ENCODE measurements around the gene CRTAC1.

Gene CRTAC1

DNA sequence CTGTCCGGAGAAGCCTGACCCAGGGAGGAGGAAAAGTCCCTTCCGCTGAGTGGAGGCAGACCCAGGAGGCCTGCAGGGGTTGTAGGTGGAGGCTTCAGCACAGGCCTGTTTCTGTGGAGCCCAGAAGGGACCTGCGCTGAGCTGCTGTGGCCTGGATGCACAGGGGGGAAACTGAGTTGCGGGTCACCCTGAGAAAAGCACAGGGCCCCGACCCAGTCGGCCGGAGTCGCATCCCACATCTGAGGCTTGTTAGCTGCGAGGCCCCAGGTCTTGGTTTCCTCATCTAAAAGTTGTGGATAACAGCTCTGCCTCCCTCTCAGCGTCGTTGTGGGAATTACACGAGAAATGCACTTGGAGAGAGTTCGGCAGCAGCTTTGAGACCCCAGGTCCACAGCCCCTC, 104.4 kb downstream of the CRTAC1 start:
- ChIA-PET POLR2A (no interaction called here), CTCF (no interaction called here)
- no peaks in the 10 kb centered on the region for H3K4me1 ChIP-seq (ENCODE audit: control extremely low read depth in 1 of 4, control insufficient read depth in 4 of 4, insufficient read depth in 4 of 4, low read length in 3 of 4)
- H3K4me3 ChIP-seq (ENCODE audit: control insufficient read depth in 1 of 7, extremely low read depth in 1 of 7, insufficient read depth in 4 of 7, low read depth in 2 of 7, low read length in 6 of 7), result no peak overlapping the region
- WGBS (ENCODE audit: insufficient coverage), result 88% methylated on average over 11 of the region's 13 CpGs
- H3K27ac ChIP-seq (ENCODE audit: insufficient read depth in 1 of 2, low read depth in 1 of 2, low read length in 2 of 2, poor library complexity in 1 of 2, severe bottlenecking in 2 of 2), result no peak overlapping the region
- no peaks in the 10 kb centered on the region for H3K9me3 ChIP-seq (ENCODE audit: control extremely low read depth in 1 of 5, control insufficient read depth in 4 of 5, insufficient read depth in 2 of 5, low read depth in 1 of 5, low read length in 4 of 5)
- peaks cover 0 to 85% (median 22%) of the 10 kb centered on the region in 5 experiments for H3K27me3 ChIP-seq (replicated peaks in 2 of 5; ENCODE audit: control insufficient read depth in 4 of 5, insufficient read depth in 5 of 5, low read length in 4 of 5)
- no peak for DNase-seq
- H3K36me3 ChIP-seq (ENCODE audit: control insufficient read depth in 4 of 4, insufficient read depth in 4 of 4, low read length in 3 of 4), result no peaks in the 10 kb centered on the region

DNA sequence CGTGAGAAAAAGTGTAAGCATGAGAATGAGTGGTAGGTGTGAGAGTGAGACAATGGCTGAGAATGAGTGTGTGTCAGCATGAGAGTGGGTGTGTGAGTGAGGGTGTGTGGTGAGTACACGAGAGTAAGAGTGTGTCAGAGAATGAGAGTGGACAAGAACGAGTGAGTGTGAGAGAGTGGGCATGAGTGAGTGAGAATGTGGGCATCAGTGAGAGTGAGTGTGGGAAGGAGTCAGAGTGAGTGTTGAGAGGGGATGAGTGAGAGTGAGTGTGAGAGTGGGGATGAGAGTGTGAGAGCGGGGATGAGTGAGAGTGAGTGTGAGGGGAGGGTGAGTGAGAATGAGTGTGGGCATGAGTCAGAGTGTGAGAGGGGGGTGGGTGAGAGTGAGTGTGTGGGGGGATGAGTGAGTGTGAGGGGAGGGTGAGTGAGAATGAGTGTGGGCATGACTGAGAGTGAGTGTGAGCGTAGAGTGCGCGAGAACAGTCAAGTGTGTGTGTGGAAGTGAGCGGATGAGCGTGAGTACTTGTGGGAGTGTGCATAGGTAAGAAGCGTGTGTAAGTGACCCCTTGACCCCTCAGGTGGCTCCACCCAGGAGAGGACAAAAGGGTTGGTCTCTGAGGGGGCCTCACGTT, 105.0 kb downstream of the CRTAC1 start:
- ChIA-PET CTCF (no interaction called here), POLR2A (no interaction called here)
- DNase-seq, result no peak
- Histone ChIP-seq H3K9me3 (ENCODE audit: control extremely low read depth in 1 of 5, control insufficient read depth in 4 of 5, insufficient read depth in 2 of 5, low read depth in 1 of 5, low read length in 4 of 5) (no peaks in the 10 kb centered on the region), H3K27me3 (replicated peaks in 2 of 5; ENCODE audit: control insufficient read depth in 4 of 5, insufficient read depth in 5 of 5, low read length in 4 of 5) (peaks cover 0 to 89% (median 26%) of the 10 kb centered on the region in 5 experiments), H3K4me3 (ENCODE audit: control insufficient read depth in 1 of 7, extremely low read depth in 1 of 7, insufficient read depth in 4 of 7, low read depth in 2 of 7, low read length in 6 of 7) (no peak overlapping the region), H3K36me3 (ENCODE audit: control insufficient read depth in 4 of 4, insufficient read depth in 4 of 4, low read length in 3 of 4) (no peaks in the 10 kb centered on the region), H3K4me1 (ENCODE audit: control extremely low read depth in 1 of 4, control insufficient read depth in 4 of 4, insufficient read depth in 4 of 4, low read length in 3 of 4) (no peaks in the 10 kb centered on the region), H3K27ac (ENCODE audit: insufficient read depth in 1 of 2, low read depth in 1 of 2, low read length in 2 of 2, poor library complexity in 1 of 2, severe bottlenecking in 2 of 2) (no peak overlapping the region)
- 91% methylated on average over 11 of the region's 11 CpGs for WGBS (ENCODE audit: insufficient coverage)

DNA sequence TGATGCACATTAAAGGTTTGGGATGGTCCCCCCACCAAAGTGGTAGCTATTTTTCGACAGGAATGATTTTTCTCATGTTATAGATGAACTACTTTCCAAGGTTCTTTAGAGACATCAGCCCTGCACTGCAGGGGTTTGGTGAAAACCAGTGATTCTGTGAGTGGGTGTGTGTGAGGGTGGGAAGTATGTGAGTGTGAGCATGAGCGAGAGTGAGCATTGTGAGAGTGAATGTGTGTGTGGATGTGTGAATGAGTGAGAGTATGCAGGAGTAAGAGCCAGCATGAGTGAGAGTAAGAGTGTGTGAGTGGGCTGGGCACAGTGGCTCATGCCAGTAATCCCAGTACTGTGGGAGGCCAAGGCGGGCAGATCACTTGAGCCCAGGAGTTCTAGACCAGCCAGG, 105.7 kb downstream of the CRTAC1 start:
- ChIA-PET CTCF (interaction anchor here (0.8 kb wide), 1 partner anchor 10 kb away, joined by 3 read pairs; no protein-coding TSS in a partner anchor), POLR2A (no interaction called here)
- Histone ChIP-seq H3K36me3 (ENCODE audit: control insufficient read depth in 4 of 4, insufficient read depth in 4 of 4, low read length in 3 of 4) (no peaks in the 10 kb centered on the region), H3K4me1 (ENCODE audit: control extremely low read depth in 1 of 4, control insufficient read depth in 4 of 4, insufficient read depth in 4 of 4, low read length in 3 of 4) (no peaks in the 10 kb centered on the region), H3K9me3 (ENCODE audit: control extremely low read depth in 1 of 5, control insufficient read depth in 4 of 5, insufficient read depth in 2 of 5, low read depth in 1 of 5, low read length in 4 of 5) (no peaks in the 10 kb centered on the region), H3K4me3 (ENCODE audit: control insufficient read depth in 1 of 7, extremely low read depth in 1 of 7, insufficient read depth in 4 of 7, low read depth in 2 of 7, low read length in 6 of 7) (no peak overlapping the region), H3K27ac (ENCODE audit: insufficient read depth in 1 of 2, low read depth in 1 of 2, low read length in 2 of 2, poor library complexity in 1 of 2, severe bottlenecking in 2 of 2) (no peak overlapping the region), H3K27me3 (replicated peaks in 2 of 5; ENCODE audit: control insufficient read depth in 4 of 5, insufficient read depth in 5 of 5, low read length in 4 of 5) (peaks cover 0 to 88% (median 26%) of the 10 kb centered on the region in 5 experiments)
- 64% methylated on average over 2 of the region's 3 CpGs for WGBS (ENCODE audit: insufficient coverage)
- DNase-seq, result no peak

DNA sequence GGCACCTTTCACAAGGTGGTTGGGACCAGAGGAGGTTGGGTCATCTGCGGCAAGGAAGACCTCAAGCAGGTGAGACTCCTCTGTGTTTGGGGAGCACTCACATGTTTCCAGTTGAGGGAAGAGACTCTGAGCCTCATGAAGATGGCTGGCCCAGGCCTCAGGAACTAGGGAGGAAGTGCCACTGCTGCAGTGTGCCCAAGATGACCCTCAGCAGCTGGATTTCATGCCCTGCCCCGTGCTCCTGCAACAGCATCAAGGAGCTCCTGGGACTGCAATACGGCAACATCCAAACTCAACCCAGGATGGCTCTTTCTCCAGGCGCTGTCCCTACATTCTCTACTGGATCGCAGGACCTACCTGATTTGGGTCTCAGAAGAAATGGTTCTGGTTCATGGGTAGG, 106.9 kb downstream of the CRTAC1 start:
- Histone ChIP-seq H3K36me3 (ENCODE audit: control insufficient read depth in 4 of 4, insufficient read depth in 4 of 4, low read length in 3 of 4) (no peaks in the 10 kb centered on the region), H3K27ac (ENCODE audit: insufficient read depth in 1 of 2, low read depth in 1 of 2, low read length in 2 of 2, poor library complexity in 1 of 2, severe bottlenecking in 2 of 2) (no peak overlapping the region), H3K9me3 (ENCODE audit: control extremely low read depth in 1 of 5, control insufficient read depth in 4 of 5, insufficient read depth in 2 of 5, low read depth in 1 of 5, low read length in 4 of 5) (no peaks in the 10 kb centered on the region), H3K27me3 (replicated peaks in 2 of 5; ENCODE audit: control insufficient read depth in 4 of 5, insufficient read depth in 5 of 5, low read length in 4 of 5) (peaks cover 0 to 82% (median 18%) of the 10 kb centered on the region in 5 experiments), H3K4me3 (ENCODE audit: control insufficient read depth in 1 of 7, extremely low read depth in 1 of 7, insufficient read depth in 4 of 7, low read depth in 2 of 7, low read length in 6 of 7) (no peak overlapping the region), H3K4me1 (ENCODE audit: control extremely low read depth in 1 of 4, control insufficient read depth in 4 of 4, insufficient read depth in 4 of 4, low read length in 3 of 4) (no peaks in the 10 kb centered on the region)
- ChIA-PET CTCF (interaction anchor here (1.3 kb wide), 1 partner anchor 118 kb away, joined by 3 read pairs; no protein-coding TSS in a partner anchor), POLR2A (no interaction called here)
- WGBS (ENCODE audit: insufficient coverage), result 94% methylated on average over 2 of the region's 5 CpGs
- no peak for DNase-seq

DNA sequence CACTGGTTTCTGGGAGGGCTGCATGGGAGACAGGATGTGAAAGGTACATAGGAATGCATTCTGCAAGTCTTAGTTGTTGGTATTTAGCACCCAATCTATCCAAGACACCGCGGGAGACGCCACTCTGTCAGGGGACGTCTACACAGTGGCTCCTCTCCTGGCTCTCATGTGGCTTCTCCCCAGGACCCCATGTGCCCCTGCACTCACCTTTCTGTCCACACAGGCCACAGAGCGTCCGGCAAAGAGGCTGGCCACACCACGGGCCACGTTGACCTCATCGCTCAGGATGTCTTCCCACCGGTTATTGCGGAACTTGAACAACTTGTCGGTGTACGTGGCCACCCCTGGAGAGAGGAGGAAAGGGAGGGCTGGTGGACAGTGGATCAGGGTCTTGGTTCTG, 107.4 kb downstream of the CRTAC1 start:
- Histone ChIP-seq H3K4me1 (ENCODE audit: control extremely low read depth in 1 of 4, control insufficient read depth in 4 of 4, insufficient read depth in 4 of 4, low read length in 3 of 4) (no peaks in the 10 kb centered on the region), H3K9me3 (ENCODE audit: control extremely low read depth in 1 of 5, control insufficient read depth in 4 of 5, insufficient read depth in 2 of 5, low read depth in 1 of 5, low read length in 4 of 5) (no peaks in the 10 kb centered on the region), H3K27me3 (replicated peaks in 2 of 5; ENCODE audit: control insufficient read depth in 4 of 5, insufficient read depth in 5 of 5, low read length in 4 of 5) (peaks cover 0 to 82% (median 18%) of the 10 kb centered on the region in 5 experiments), H3K27ac (ENCODE audit: insufficient read depth in 1 of 2, low read depth in 1 of 2, low read length in 2 of 2, poor library complexity in 1 of 2, severe bottlenecking in 2 of 2) (no peak overlapping the region), H3K36me3 (ENCODE audit: control insufficient read depth in 4 of 4, insufficient read depth in 4 of 4, low read length in 3 of 4) (no peaks in the 10 kb centered on the region), H3K4me3 (ENCODE audit: control insufficient read depth in 1 of 7, extremely low read depth in 1 of 7, insufficient read depth in 4 of 7, low read depth in 2 of 7, low read length in 6 of 7) (no peak overlapping the region)
- DNase-seq, result no peak
- POLR2A ChIA-PET, result no interaction called here
- WGBS (ENCODE audit: insufficient coverage), result 98% methylated on average over 13 of the region's 13 CpGs
- CTCF ChIA-PET, result interaction anchor here (0.7 to 1.3 kb wide), 2 partner anchors 9 to 118 kb away, joined by 3 read pairs; no protein-coding TSS in a partner anchor

DNA sequence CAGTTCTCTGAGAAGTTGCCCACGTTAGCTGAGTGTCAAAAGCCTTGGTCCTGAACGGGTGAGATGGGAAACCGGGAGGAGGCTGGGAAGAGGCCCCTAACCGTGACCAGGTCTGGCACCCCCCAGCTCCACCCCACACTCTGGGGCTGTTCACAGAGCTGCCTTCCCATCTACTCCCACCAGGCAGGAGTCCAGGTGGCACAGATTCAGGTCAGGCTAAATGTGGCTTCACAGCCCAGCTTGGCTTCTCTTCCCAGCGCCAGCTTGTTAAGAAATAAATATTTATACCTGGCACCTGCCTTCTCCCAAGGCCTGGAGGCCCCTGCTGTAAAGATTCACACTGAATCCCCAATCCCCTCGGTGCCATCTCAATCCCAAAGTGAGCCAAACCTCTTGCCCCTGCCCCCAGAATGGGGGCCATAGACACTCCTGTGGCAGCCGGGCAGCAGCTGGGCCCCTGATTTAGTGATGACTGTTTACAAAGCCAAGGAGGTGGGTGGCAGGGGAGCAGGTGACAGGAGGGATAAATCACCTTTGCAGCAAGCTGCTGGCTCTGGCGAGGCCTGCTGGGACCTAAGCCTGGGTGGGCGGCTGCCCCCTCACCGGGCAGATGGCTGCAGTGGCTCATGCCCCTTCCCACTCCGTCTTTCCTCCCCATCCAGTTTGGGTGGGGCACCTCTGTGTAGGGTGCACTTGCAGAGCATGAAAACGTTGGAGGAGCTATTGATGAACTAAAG, 108.2 kb downstream of the CRTAC1 start:
- H3K4me1 ChIP-seq (ENCODE audit: control extremely low read depth in 1 of 4, control insufficient read depth in 4 of 4, insufficient read depth in 4 of 4, low read length in 3 of 4), result no peaks in the 10 kb centered on the region
- H3K27me3 ChIP-seq (replicated peaks in 2 of 5; ENCODE audit: control insufficient read depth in 4 of 5, insufficient read depth in 5 of 5, low read length in 4 of 5), result peaks cover 0 to 82% (median 22%) of the 10 kb centered on the region in 5 experiments
- no peak overlapping the region for H3K27ac ChIP-seq (ENCODE audit: insufficient read depth in 1 of 2, low read depth in 1 of 2, low read length in 2 of 2, poor library complexity in 1 of 2, severe bottlenecking in 2 of 2)
- 84% methylated on average over 7 of the region's 12 CpGs for WGBS (ENCODE audit: insufficient coverage)
- no peak overlapping the region for H3K4me3 ChIP-seq (ENCODE audit: control insufficient read depth in 1 of 7, extremely low read depth in 1 of 7, insufficient read depth in 4 of 7, low read depth in 2 of 7, low read length in 6 of 7)
- ChIA-PET POLR2A (no interaction called here), CTCF (interaction anchor here (0.7 to 1.3 kb wide), 2 partner anchors 8 to 119 kb away, joined by 3 read pairs; no protein-coding TSS in a partner anchor)
- H3K36me3 ChIP-seq (ENCODE audit: control insufficient read depth in 4 of 4, insufficient read depth in 4 of 4, low read length in 3 of 4), result no peaks in the 10 kb centered on the region
- DNase-seq, result no peak
- H3K9me3 ChIP-seq (ENCODE audit: control extremely low read depth in 1 of 5, control insufficient read depth in 4 of 5, insufficient read depth in 2 of 5, low read depth in 1 of 5, low read length in 4 of 5), result no peaks in the 10 kb centered on the region

DNA sequence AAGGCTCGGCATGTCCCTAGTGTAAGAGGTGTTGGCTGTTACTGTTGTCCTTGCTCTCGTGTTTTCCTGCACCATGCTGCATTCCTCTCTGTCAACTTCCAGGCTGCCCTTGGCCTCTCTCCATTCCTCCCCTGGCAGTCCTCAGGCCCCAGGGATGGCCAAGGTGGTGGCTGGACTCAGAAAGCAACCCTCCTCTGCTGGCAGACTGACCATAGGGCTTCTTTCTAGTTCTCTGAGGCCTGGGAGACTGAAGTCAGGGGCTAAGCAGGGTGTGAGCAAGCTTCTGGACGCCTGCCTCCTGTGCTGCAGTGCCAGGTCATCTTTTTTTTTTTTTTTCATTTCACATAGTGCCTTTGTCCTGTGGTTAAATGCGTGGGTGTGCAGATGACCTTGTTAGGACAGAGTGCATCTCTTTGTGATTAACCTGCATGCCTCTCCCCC, 108.8 kb downstream of the CRTAC1 start:
- CTCF ChIA-PET, result no interaction called here
- POLR2A ChIA-PET, result no interaction called here
- H3K4me1 ChIP-seq (ENCODE audit: control extremely low read depth in 1 of 4, control insufficient read depth in 4 of 4, insufficient read depth in 4 of 4, low read length in 3 of 4), result no peaks in the 10 kb centered on the region
- peaks cover 0 to 83% (median 22%) of the 10 kb centered on the region in 5 experiments for H3K27me3 ChIP-seq (replicated peaks in 2 of 5; ENCODE audit: control insufficient read depth in 4 of 5, insufficient read depth in 5 of 5, low read length in 4 of 5)
- H3K36me3 ChIP-seq (ENCODE audit: control insufficient read depth in 4 of 4, insufficient read depth in 4 of 4, low read length in 3 of 4), result no peaks in the 10 kb centered on the region
- H3K4me3 ChIP-seq (ENCODE audit: control insufficient read depth in 1 of 7, extremely low read depth in 1 of 7, insufficient read depth in 4 of 7, low read depth in 2 of 7, low read length in 6 of 7), result no peak overlapping the region
- 92% methylated on average over 2 of the region's 4 CpGs for WGBS (ENCODE audit: insufficient coverage)
- H3K27ac ChIP-seq (ENCODE audit: insufficient read depth in 1 of 2, low read depth in 1 of 2, low read length in 2 of 2, poor library complexity in 1 of 2, severe bottlenecking in 2 of 2), result no peak overlapping the region
- H3K9me3 ChIP-seq (ENCODE audit: control extremely low read depth in 1 of 5, control insufficient read depth in 4 of 5, insufficient read depth in 2 of 5, low read depth in 1 of 5, low read length in 4 of 5), result no peaks in the 10 kb centered on the region
- no peak for DNase-seq
